RPMI7951 (cell line): Measurements from ENCODE around the gene TMOD1. TPM values are rescaled to one million over a fixed set of nuclear protein-coding genes. Genes with fewer than 3 reads are reported as not detected.

ENCODE experiments used
- DNase-seq: peaks from one replicate; pipeline ENCODE4 v3.0.0-alpha.2; 2012; ENCODE audit warnings: low read depth
- total RNA-seq: library from RNA; depleted of rRNA; stranded (reverse); fragments of >200 nt; shearing (Covaris generic); gene quantifications from 2 replicates; pipeline ENCODE4 v1.2.3, GENCODE V29; 2014

TMOD1 gene
- total RNA-seq, 1 experiment from 2014 or later, result 1.3 TPM

DNA sequence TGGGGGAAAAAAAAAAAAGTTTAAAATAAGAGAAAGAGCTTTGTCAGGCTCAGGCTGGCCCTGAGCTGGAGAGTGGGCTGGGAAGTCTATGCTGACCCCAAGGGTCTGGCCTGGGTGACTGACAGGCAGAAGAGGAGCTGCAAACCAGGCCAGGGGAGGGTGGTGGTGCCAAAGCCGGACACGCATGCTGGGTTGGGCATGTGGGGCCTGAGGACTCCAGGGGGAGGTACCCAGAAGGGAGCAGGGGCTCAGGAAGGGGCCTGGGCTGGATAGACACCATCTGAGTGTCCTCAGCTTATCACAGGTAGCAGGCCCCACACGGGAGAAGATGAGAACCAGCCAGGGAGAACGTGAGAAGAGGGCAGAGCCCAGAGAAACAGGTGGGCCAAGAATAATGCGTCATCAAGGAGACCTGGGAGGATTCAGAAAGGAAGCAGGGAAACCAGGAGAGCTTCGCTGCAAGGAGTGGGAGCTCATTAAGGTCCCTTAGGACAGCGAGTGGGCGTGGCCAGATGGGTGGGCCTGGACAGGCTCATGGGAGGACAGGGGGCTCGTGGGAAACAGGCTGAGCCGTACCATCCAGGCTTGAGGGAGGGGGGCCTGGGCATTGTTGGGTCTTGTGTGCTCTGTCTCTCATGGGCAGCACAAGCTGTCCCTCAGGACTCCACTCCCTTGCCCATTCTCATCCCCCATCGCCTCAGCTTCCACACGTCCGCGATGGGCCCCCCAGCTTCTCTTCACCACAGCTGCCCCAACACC, 16.0 kb downstream of the TMOD1 start:
- DNase-seq, result no peak

DNA sequence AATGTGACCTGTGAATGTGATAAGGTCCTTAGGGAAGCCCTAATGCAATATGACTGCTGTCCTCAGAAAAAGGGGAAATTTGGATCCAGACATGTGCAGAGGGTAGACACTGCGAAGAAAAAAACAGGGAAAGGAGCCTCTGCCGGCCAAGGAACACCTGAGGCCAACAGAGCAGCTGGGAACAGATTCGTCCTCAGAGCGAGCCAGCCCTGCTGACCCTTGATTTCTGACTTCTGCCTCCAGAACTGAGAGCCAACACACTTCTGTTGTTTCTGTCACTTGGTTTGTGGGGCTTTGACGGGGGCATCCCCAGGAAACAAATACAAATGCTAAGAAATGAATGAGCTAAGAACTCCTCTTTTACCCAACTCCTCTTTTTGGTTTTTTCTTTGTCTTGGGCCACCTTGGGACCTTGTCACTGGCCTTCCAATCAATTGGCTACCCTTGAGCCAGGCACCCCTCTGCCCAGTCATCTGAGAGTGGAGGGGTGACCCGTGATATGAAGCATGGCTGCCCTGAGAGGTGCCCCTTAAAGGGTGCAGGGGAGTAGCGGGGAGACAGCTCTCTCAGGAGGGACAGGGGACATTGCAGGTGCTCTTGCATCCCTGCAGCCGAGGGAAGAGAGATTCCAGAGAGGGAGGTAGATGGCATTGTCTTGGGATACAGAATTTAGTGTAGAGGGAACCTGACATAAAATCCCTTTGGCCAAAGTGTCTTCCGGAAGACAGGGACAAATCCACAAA, 16.9 kb downstream of the TMOD1 start:
- DNase-seq, result no peak

DNA sequence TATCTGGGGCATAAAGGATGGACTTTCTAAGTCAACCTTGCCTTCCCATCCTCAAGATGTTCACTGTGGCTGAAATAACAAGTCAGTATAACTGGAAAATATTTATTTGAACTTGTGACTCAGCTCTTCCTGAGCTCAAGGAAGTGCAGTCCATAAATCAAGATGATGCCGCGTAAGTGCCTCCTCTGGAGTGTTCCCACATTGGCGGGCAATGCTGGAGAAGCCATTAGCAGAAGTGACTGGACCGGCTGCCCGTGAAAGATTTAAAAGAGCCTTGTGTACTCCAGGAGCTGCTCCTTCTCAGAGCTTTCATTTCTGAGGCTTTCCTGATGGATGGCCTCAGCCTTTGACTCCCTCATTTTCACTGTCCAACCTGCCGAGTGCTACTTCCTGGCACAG, 17.4 kb downstream of the TMOD1 start:
- peak; percentile 87 for DNase-seq

DNA sequence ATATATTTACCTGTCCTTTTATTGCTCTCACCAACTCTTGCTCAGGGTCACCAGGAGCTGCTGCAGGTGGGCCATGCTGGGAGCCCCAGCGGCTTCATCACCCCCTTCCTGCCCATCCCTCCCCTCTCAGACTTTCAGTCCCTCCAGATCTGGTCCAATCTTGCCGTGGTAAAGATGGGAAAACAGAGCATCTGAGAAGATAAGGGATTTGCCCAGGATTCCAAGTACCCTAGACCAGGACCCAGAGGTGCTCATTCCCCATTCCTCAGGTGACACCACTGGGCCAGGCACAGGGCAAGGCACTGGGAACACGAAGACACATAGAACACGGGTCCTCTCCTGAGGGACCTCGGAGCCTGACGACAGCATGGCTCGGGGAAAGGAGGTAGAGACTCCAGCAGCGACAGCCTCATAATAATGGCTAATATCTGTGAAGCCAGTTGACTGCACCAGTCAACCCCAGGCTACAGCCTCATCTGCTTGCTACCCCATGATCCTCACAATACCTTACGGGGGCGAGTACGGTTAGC, 18.0 kb downstream of the TMOD1 start:
- no peak for DNase-seq

DNA sequence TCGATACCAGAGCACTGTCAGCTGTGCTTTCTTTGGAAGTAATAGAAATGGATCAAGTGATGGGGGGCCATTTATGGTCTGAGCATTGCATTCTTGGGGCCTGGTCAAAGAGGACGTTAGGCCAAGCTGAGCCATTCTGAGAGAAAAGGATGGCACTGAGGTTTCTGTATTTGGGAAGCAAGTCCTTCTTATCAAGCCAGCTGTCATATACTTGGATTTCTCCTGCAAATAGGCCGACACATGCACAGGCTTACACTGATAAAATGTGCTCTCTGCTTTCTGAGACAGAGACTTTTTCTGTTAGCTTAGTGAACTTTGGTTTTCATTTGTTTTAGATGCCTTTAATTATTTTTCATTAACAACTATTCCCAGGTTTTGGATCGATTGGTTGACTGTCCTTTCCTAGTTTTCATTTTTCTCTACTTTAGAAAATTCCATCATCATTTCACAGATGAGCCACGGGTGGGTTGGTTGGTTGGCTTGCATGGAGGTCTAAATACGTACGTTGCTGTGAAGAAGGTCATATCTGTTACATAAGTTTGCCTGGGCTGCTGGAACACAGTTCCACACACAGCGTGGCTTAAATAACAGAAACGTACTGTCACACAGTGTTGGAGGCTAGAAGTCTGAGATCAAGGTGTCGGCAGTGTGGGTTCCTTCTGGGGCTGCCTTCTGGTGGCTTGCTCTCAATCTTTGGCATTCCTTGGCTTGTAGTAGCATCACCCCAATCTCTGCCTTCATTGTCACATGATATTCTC, 20.3 kb downstream of the TMOD1 start:
- no peak for DNase-seq

DNA sequence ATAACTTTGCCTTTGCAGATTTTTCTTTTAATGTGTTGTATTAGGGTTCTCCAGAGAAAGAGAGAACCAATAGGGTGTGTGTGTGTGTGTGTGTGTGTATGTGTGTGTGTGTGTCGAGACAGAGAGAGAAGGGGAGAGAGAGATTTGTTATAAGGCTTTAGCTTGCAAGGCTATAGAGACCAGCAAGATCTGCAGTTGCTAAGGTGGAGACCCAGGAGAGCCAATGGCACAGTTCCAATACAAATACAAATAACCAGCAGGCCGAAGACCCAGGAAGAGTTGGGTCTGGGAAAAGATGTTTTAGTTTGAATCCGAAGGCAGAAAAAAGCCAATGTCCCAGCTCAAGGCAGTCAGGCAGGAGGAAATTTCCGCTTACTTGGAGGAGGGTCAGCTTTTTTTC, 23.0 kb downstream of the TMOD1 start:
- no peak for DNase-seq

DNA sequence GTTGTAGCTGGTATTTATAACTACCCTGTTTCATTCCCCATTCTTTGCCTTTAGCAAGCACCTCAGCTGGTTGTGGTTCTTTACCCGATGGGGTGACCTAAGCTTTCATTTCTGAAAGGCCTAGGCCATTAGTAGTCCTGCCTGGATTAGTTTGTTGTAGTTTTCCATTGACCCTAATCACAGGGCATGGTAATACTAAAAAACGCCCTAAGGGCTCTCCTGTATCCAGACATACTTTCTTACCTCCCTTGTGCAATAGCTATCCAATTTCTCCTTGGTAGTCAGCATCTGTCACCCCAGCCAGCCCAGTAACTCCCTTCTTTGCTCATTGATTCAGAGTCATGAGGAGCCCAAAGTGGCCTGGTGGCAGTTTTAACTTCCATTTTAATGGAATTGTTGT, 24.0 kb downstream of the TMOD1 start:
- DNase-seq, result peak; percentile 92

DNA sequence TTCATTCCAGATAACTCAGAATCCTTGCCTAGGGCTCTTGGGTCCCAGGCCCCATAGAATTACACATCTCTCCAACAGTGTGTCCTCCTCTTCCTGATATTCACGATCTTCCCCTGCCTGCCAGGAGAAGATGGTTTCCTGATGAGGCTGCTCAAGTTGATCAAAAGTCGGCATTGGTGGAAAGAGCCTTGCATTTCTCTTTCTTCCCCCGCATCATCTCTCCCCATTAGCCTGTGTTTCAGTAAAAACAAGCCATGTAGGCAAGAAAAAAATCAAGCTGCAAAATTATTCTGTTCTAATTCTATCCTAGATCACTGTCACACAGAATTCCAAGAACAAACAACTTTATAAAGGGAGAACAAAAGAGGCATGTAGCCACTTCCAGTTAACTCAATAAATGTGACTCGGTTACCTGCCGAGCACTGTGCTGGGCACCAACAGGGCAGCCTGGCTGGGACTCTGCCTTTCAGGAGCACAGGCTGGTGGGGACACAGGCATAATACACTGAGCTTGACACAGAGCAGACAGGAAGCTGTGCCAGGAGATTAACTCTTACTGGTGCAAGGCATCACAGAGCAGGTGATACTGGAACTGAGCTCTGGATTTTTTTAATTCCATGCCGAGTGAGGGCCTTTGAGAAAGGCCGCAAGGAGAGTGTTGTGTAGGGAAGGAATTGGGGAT, 25.6 kb downstream of the TMOD1 start:
- DNase-seq, result no peak

DNA sequence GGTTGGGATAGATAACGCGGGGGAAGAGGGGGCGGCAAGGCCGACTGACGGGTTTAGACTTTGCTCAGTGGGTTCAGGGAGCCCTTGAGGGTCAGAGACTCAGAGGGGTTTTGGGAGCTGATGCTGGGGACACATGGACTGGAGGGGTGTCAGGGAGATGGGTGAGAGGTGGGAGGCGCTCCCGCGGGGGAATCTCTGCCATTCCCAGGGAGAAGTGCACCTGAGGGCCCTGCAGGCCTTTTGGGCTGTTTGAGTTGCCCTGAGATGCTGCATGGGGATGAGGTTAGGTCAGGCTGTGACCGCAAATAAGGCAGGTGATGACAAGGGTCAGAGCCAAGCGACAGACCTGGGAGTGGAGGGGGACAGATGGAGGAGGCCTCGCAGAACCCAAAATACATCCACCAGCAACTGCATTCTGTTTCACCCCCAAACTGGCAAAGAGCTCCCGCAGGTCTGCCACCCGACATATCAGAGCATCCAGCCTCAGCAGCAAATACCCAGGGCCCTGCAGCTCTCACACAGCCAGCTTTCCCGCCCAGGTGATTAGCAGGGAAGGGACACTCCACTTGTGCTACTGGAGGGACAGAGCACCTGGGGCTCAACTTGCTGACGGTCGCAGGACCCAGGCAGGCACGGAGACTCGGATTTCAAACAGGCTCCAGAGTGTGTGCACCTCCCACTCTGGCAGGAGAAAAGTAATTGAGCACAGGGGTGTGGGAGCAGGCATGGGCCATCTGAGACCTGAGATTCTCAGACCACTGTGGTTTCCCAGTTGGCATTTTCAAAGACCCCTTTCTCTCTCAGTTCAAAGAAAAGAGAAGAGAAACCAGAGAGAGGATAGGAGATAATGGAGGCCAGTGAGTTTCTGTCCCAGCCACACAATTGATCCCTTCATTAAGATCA, 26.4 kb downstream of the TMOD1 start:
- DNase-seq, result no peak

DNA sequence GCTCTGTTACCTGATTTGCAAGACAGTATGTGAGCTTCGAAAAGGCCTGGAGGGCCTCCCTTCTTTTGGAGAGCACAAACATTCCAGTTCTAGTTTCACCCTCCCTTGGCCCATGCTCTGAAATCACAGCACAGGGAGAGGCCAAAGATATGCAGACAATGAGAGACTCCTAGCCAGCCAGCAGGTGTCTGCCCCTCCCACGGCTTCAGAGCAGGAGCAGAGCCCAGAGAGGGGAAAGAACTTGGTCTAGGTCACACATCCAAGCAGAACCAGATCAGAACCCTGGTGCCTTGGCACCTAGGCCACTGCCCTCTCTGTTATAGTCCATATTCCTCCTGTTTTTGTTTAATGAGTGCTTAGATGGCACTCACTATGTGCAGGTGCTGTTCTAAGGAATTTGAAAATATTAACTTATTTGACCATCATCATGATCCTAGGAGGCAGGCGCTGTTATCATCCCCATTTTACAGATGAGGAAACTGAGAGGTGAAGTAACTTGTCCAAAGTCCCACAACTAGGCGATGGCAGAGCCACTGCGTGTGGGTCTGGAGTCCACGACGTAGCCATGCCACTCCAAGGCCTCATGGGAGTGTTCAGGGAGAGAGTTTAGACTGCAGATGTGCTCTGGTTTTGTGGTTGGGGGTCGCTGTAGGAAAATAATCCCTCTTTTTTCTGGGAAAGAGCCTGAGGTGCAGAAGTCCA, 27.2 kb downstream of the TMOD1 start:
- DNase-seq, result no peak

DNA sequence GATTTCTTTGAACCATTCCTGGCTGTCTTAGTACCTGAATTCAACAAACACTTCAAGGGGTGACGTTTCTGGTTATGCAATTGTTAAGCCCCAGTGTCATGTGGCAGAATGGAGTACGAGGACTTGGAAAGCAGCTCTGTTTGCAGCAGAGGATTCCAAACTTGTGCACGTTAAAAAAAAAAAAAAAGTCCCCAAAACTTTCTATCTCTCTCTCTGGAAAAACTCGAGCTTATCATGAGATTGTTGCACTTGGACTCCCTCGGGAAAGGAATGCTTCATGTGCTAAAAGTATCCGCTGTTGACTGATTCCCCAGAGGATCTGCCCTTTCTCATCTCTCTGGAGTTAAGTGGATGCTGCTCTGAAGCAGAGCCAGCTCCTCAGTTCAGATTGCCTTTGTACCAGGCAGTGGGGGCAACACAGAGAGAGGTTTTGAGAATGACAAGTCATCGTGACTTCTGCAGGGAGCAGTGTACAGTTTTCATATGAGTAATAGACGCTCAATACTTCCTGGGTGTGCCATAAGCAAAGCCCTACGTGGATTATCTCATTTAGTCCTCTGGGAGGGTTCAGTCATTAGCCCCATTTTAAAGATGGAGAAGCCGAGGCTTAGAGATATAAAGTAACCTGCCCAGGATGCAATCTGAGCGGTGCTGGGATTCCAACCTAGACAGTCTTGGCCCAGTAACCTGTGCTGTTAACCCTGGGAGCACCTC, 28.1 kb downstream of the TMOD1 start:
- DNase-seq, result peak; percentile 53

DNA sequence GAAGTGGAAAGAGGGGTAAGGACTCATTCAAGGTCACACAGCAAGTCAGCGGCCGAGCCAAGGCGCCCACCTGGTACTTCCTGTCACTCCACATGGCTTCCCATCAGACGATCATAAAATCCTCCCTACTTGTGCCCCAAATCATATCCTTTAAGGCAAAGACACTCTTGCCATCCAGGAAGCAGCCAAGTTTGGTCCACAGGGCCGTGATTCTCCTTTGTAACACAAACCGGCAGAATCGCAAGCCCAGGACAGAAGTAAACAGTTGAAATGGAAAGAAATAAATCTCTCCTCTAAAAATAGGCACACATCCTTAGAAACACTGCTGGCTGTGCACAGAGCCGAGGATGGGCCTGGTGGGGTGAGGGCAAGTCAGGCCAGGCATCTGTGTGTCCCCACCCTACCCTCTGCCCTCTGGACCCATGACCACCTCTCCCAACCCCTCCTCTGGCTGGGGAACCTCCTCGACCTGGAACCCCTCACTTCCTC, 30.5 kb downstream of the TMOD1 start:
- DNase-seq, result no peak

DNA sequence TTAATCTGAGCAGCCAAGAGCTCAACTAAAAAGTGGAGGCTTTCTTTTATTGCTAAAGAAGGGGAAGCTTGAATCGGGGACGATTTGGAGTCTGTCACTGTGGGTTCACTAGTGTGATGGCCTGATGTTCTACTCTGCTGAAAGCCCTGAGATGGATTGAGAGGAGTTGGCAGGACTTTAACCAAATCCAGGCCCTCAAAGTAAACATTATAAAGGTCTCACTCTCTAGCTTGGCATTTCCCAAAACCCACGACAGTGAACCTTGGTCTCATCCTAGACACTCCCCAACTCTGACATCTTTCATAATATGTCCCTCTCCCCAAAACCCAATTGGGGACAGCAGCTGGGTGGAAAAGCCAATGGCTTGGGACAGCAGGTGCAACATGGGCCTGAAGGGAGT, 32.7 kb downstream of the TMOD1 start:
- DNase-seq, result no peak

DNA sequence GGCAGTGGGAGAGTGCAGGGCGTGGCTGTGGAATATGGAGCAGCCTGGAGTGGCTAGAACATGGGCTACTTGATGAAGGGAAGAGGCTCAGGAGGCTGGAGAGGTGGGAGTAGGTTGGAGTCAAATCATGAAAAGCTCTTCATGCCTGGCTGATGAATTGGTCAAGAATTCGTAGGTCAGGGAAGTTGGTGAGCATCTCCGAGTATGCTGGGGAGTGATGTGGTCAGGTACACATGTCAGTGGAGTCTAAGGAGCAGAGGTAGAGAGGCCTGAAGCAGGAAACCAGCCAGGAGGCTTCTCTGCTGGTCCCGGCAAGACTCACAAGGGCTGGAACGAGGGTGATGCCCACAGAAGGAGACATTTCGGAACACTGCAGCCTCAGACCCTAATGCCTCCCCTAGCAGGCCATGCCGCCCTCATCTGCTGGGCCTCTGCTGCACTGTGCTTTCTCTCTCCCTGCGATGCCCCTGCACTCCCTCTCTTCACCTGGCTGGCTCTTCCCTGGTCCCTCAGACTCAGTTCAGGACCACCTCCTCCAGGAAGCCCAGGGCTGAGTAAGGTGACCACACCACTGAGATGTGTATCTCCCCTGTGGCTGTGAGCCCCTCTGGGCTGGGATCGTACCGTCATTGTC, 33.6 kb downstream of the TMOD1 start:
- no peak for DNase-seq

DNA sequence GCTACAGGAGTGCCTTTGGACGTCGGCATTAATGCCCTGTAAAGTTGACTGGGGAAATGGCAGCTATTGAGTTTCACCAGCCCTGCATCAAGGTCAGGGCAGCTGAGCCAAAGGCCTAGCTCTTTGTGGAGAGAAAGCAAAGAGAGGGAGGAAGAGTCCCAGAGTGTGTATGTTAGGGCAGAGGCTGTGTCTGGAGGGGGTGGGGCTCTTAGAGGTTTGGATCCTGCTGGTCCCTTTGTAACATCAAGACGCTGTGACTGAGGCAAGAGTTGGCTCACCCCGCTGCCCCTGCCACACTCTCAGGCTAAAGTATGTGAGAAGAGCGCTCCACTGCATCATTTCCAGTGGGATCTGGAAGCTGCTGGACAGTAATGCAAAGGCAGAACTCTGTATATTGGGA, 34.3 kb downstream of the TMOD1 start:
- no peak for DNase-seq

DNA sequence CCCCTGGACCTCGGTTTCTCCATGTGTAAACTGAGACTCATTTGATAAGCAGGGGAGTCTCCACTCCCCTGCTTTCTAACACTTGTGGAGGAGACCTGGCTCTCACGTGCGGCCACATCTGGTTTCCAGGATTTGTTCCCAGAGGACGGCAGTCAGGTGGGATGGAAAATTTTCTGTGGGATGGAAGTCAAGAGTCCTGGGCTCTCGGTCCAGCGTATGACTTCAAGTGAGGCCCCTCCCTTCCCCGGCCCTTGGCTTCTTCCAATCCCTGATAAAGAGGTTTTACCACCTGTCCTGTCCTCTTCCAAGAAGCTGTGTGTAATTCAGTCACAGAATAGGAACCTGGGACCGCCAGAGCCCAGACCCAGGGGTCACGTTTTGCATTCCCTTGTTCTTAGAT, 35.0 kb downstream of the TMOD1 start:
- DNase-seq, result no peak

DNA sequence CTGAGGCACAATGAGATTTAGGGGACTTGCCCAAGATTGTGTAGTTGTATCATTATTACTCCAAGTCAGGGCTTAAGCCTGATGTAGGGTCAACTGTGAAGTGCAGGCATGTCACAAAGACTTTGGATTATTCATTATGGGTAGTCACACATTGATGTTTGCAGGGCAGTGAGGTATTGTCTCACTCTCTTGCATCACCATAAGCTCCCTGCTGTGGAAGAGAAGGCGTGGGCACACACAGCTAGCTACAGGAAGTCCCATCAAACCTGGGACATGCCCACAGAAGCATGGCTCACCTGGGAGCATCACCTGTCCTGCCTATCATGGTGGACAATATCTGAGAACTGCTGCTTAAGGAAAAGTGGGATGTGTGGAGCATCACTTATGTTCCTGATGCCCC, 42.1 kb downstream of the TMOD1 start:
- no peak for DNase-seq

DNA sequence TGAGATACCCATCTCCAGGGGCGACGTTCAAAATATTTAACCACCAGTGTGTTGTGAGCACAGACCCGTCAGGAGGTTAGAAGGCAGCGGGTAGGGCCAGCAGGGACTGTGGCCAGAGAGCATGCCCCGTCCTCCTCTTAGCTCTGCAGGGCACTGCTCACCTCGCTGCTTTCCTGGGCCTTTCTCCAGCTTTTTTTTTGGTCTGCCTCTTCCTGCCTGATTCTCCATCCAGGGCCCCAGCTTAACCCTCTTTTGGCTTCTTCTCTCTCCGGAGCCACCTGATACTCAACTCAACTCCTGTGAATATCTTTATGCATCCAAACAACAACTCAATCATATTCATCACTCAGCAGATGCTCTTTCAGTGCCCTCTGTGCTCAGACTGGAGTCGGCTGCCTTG, 44.0 kb downstream of the TMOD1 start:
- DNase-seq, result no peak
